ENCODE results near the gene APOBEC3B.

Gene APOBEC3B

DNA sequence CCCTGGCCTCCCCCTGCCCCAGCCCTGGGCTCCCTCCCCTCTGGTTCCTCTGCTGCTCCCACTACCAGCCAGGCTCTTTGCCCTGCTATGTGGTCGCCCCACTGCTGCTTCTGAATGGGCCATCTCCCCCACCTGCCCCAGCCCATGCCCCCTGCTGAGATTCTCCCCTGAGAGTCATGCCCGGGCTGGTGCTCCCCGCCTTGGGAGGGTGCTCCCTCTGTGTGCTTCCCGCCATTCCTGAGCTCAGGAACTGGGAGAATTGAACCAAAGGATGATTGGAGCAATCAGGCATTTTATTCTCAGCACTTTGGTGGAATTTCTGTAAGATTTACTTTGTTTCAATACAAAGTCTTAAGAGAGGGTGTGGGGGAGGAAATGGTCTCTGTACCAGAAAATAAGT is 45.6 kb downstream of the APOBEC3B start:
- no peak for TF ChIP-seq CTCF (IDR thresholded peaks at IDR 0.05; ENCODE audit: borderline replicate concordance, extremely low read depth, low read length, poor library complexity, severe bottlenecking)
- TF ChIP-seq EZH2 (IDR thresholded peaks at IDR 0.05; ENCODE audit: borderline replicate concordance, low read depth, low read length, severe bottlenecking), result no peak
- ATAC-seq (ENCODE audit: insufficient read depth, low read depth), result 0 out of 3 replicates have a peak, but pooled peaks have one; percentile 24
- no peaks in the 10 kb centered on the region for H3K9me3 ChIP-seq (ENCODE audit: insufficient read depth, low read length, severe bottlenecking)

DNA sequence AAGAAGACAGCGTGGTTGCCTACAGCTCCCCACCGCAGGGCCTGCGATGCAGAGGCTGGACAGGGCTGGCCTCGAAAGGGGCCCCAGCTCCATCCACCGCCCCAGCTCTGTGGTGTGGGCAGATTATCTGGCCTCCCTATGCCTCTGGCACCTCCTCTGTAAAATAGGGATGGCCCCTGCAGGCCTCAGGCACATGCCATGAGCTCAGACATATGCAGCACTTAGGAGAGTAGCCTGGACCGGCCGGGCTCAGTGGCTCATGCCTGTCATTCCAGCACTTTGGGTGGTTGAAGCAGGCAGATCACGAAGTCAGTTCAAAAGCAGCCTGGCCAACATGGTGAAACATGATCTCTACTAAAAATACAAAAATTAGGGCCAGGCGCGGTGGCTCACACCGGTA is 46.1 kb downstream of the APOBEC3B start:
- H3K79me2 ChIP-seq (ENCODE audit: insufficient read depth, low read length), result no peaks in the 10 kb centered on the region
- H3K4me3 ChIP-seq (ENCODE audit: low read depth in 1 of 2, low read length in 2 of 2), result no peak overlapping the region
- no peak overlapping the region for H3K9ac ChIP-seq (ENCODE audit: low read depth, low read length)
- no peak for TF ChIP-seq EZH2 (IDR thresholded peaks at IDR 0.05; ENCODE audit: borderline replicate concordance, low read depth, low read length, severe bottlenecking)
- no peak for TF ChIP-seq CTCF (IDR thresholded peaks at IDR 0.05; ENCODE audit: borderline replicate concordance, extremely low read depth, low read length, poor library complexity, severe bottlenecking)
- H3K36me3 ChIP-seq (ENCODE audit: insufficient read depth, low read length), result peaks cover 16% of the 10 kb centered on the region; the same call in 1 of the 2 replicates
- no peak overlapping the region for H3K27ac ChIP-seq (ENCODE audit: low read length)
- no peak overlapping the region for H3K4me2 ChIP-seq (ENCODE audit: insufficient read depth, low read length)
- no peaks in the 10 kb centered on the region for H3K27me3 ChIP-seq (ENCODE audit: insufficient read depth, low read length, poor library complexity)
- DNase-seq (no peak), ATAC-seq (ENCODE audit: insufficient read depth, low read depth) (no peak)
- H4K20me1 ChIP-seq (ENCODE audit: insufficient read depth, low read length), result no peaks in the 10 kb centered on the region
- H3K9me3 ChIP-seq (ENCODE audit: insufficient read depth, low read length, severe bottlenecking), result no peaks in the 10 kb centered on the region
- no peak overlapping the region for H2AFZ ChIP-seq (ENCODE audit: low read depth, low read length)
- H3K4me1 ChIP-seq (ENCODE audit: insufficient read depth, low read length), result no peaks in the 10 kb centered on the region

More for the DNA sequence above, 45.6 kb downstream of the APOBEC3B start:
- Histone ChIP-seq H3K36me3 (ENCODE audit: insufficient read depth, low read length) (peaks cover 16% of the 10 kb centered on the region; the same call in 1 of the 2 replicates), H4K20me1 (ENCODE audit: insufficient read depth, low read length) (no peaks in the 10 kb centered on the region), H3K27ac (ENCODE audit: low read length) (no peak overlapping the region), H3K79me2 (ENCODE audit: insufficient read depth, low read length) (no peaks in the 10 kb centered on the region), H2AFZ (ENCODE audit: low read depth, low read length) (no peak overlapping the region), H3K4me1 (ENCODE audit: insufficient read depth, low read length) (no peaks in the 10 kb centered on the region), H3K9ac (ENCODE audit: low read depth, low read length) (no peak overlapping the region), H3K4me2 (ENCODE audit: insufficient read depth, low read length) (no peak overlapping the region), H3K27me3 (ENCODE audit: insufficient read depth, low read length, poor library complexity) (no peaks in the 10 kb centered on the region), H3K4me3 (ENCODE audit: low read depth in 1 of 2, low read length in 2 of 2) (no peak overlapping the region)
- DNase-seq, result no peak

DNA sequence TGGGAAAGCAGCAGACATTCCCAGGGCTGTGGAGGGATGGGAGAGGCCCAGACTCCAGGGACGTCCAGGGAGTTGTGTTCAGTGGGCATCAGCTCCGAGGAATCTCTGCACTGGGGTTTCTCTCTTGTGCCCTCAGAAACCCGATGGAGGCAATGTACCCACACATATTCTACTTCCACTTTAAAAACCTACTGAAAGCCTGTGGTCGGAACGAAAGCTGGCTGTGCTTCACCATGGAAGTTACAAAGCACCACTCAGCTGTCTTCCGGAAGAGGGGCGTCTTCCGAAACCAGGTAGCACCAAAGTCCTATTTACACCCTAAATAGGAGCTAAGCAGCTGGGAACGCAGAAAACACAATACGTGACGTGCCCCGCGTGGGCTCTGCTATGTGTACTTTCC is 47.1 kb downstream of the APOBEC3B start:
- no peak overlapping the region for H3K4me3 ChIP-seq (ENCODE audit: low read depth in 1 of 2, low read length in 2 of 2)

More for the DNA sequence above, 47.1 kb downstream of the APOBEC3B start:
- Histone ChIP-seq H4K20me1 (ENCODE audit: insufficient read depth, low read length) (no peaks in the 10 kb centered on the region), H3K9me3 (ENCODE audit: insufficient read depth, low read length, severe bottlenecking) (no peaks in the 10 kb centered on the region), H3K36me3 (ENCODE audit: insufficient read depth, low read length) (peaks cover 9% of the 10 kb centered on the region; the same call in 1 of the 2 replicates), H2AFZ (ENCODE audit: low read depth, low read length) (no peak overlapping the region), H3K9ac (ENCODE audit: low read depth, low read length) (no peak overlapping the region), H3K27me3 (ENCODE audit: insufficient read depth, low read length, poor library complexity) (no peaks in the 10 kb centered on the region), H3K79me2 (ENCODE audit: insufficient read depth, low read length) (no peaks in the 10 kb centered on the region), H3K27ac (ENCODE audit: low read length) (no peak overlapping the region), H3K4me1 (ENCODE audit: insufficient read depth, low read length) (no peaks in the 10 kb centered on the region), H3K4me2 (ENCODE audit: insufficient read depth, low read length) (no peak overlapping the region)
- DNase-seq (no peak), ATAC-seq (ENCODE audit: insufficient read depth, low read depth) (no peak)
- TF ChIP-seq EZH2 (IDR thresholded peaks at IDR 0.05; ENCODE audit: borderline replicate concordance, low read depth, low read length, severe bottlenecking) (no peak), CTCF (IDR thresholded peaks at IDR 0.05; ENCODE audit: borderline replicate concordance, extremely low read depth, low read length, poor library complexity, severe bottlenecking) (no peak)

Measured in DND-41 (cell line).